Tongue (tissue), 2 donors: ENCODE data around the gene TIGD6. TPM values are rescaled to one million over a fixed set of nuclear protein-coding genes. Genes with fewer than 3 reads are reported as not detected.
"Not testable (repeated sequence)": the region's sequence is repeated elsewhere in the genome, so short reads cannot be mapped to it uniquely, and the experiment has no call there.

ENCODE experiments used
- DNase-seq: peaks from one replicate; pipeline ENCODE4 v3.0.0-alpha.2; 2015
- total RNA-seq: library from RNA; depleted of rRNA; stranded (reverse); fragments of >200 nt; gene quantifications from one replicate; pipeline ENCODE4 v1.2.3, GENCODE V29; 2014

TIGD6 gene
- 2.1 TPM for total RNA-seq

GRCh38 chr5:150000256-150000989 is at the start of gene TIGD6, which contains the start of gene HMGXB3:
Gene TIGD6, minus strand, starts transcription at chr5:150000654. Its CDS starts 4,306 bp downstream, at chr5:149996348.
Gene HMGXB3, plus strand, starts transcription at chr5:150000739. Its CDS starts 4,114 bp downstream, at chr5:150004853.
- peak; percentile 97 for DNase-seq

- DNase-seq, result no peak
Observed at GRCh38 chr5:150046031-150046430, 45.6 kb upstream of the TIGD6 start.

GRCh38 chr5:150045549-150045948 is 45.1 kb upstream of the TIGD6 start:
- no peak for DNase-seq

GRCh38 chr5:150044712-150045111 is 44.3 kb upstream of the TIGD6 start:
- DNase-seq, result no peak

GRCh38 chr5:150044329-150044681 is 43.9 kb upstream of the TIGD6 start:
- DNase-seq, result peak; percentile 38

- DNase-seq, result no peak
Observed at GRCh38 chr5:150043657-150044328, 43.3 kb upstream of the TIGD6 start.

GRCh38 chr5:150042459-150042858 is 42.0 kb upstream of the TIGD6 start:
- no peak for DNase-seq

GRCh38 chr5:150038547-150038946 is 38.1 kb upstream of the TIGD6 start:
- DNase-seq, result no peak

GRCh38 chr5:150036513-150036912 is 36.1 kb upstream of the TIGD6 start:
- DNase-seq, result no peak

GRCh38 chr5:150035139-150035895 is 34.9 kb upstream of the TIGD6 start:
- no peak for DNase-seq

GRCh38 chr5:150034662-150035061 is 34.2 kb upstream of the TIGD6 start:
- DNase-seq, result peak; percentile 24

- DNase-seq, result no peak
Observed at GRCh38 chr5:150033334-150033733, 32.9 kb upstream of the TIGD6 start.

- DNase-seq, result not testable (repeated sequence)
Observed at GRCh38 chr5:150028047-150028446, 27.6 kb upstream of the TIGD6 start.

- DNase-seq, result no peak
Observed at GRCh38 chr5:150026682-150027172, 26.3 kb upstream of the TIGD6 start.

- peak; percentile 2 for DNase-seq
Observed at GRCh38 chr5:150024346-150024984, 24.0 kb upstream of the TIGD6 start.

- no peak for DNase-seq
Observed at GRCh38 chr5:150023136-150023535, 22.7 kb upstream of the TIGD6 start.

- DNase-seq, result no peak
Observed at GRCh38 chr5:150022681-150023080, 22.2 kb upstream of the TIGD6 start.

- DNase-seq, result peak; percentile 7
Observed at GRCh38 chr5:150022158-150022531, 21.7 kb upstream of the TIGD6 start.

- no peak for DNase-seq
Observed at GRCh38 chr5:150021491-150022157, 21.2 kb upstream of the TIGD6 start.

GRCh38 chr5:150020249-150020648 is 19.8 kb upstream of the TIGD6 start:
- no peak for DNase-seq

- no peak for DNase-seq
Observed at GRCh38 chr5:150017226-150018005, 17.0 kb upstream of the TIGD6 start.
